ENCODE measurements around the gene ZG16B.

Gene ZG16B

GRCh38 chr16:2874912-2875362, 44.8 kb downstream of the ZG16B start (continued):
- no peak for TF ChIP-seq SCRT2 (tag by site-specific recombination; IDR thresholded peaks at IDR 0.05)
- no peak for TF ChIP-seq ZNF292 (tag by site-specific recombination; IDR thresholded peaks at IDR 0.05; ENCODE audit: borderline replicate concordance, low read depth)
- no peak for TF ChIP-seq SP7 (tag by site-specific recombination; IDR thresholded peaks at IDR 0.05)
- no peak for TF ChIP-seq RBAK (tag by site-specific recombination; IDR thresholded peaks at IDR 0.05)
- TF ChIP-seq MYNN (tag by site-specific recombination; IDR thresholded peaks at IDR 0.05; ENCODE audit: borderline replicate concordance): no peak
- no peak for TF ChIP-seq KLF1 (tag by site-specific recombination; IDR thresholded peaks at IDR 0.05)
- TF ChIP-seq ZNF362 (tag by site-specific recombination; IDR thresholded peaks at IDR 0.05): 0 out of 2 replicates have a peak, but pooled peaks have one; percentile 79
- no peak for TF ChIP-seq TSHZ1 (tag by site-specific recombination; IDR thresholded peaks at IDR 0.05; ENCODE audit: borderline replicate concordance)
- peak; percentile 95 for TF ChIP-seq CTCF (tag by site-specific recombination; IDR thresholded peaks at IDR 0.05)
- TF ChIP-seq ZNF335 (tag by site-specific recombination; conservative IDR thresholded peaks at IDR 0.05): peak; percentile 20; the same call in 1 of the 2 replicates
- no peak for TF ChIP-seq PRDM2 (tag by site-specific recombination; IDR thresholded peaks at IDR 0.05; ENCODE audit: borderline replicate concordance)
- no peak for TF ChIP-seq EGR2 (tag by site-specific recombination; IDR thresholded peaks at IDR 0.05; ENCODE audit: low read depth)
- no peak for TF ChIP-seq ZBTB21 (tag by site-specific recombination; IDR thresholded peaks at IDR 0.05)
- TF ChIP-seq ZNF600 (tag by site-specific recombination; IDR thresholded peaks at IDR 0.05): peak; percentile 77
- TF ChIP-seq BCL6B (tag by site-specific recombination; IDR thresholded peaks at IDR 0.05): no peak
- no peak; the same call in 1 of the 2 replicates for TF ChIP-seq ZNF518A (tag by site-specific recombination; conservative IDR thresholded peaks at IDR 0.05; ENCODE audit: low read depth)
- TF ChIP-seq ZNF501 (tag by site-specific recombination; IDR thresholded peaks at IDR 0.05): no peak
- no peak for TF ChIP-seq ZNF571 (tag by site-specific recombination; IDR thresholded peaks at IDR 0.05)
- TF ChIP-seq ZNF211 (tag by site-specific recombination; IDR thresholded peaks at IDR 0.05; ENCODE audit: low read depth): no peak
